AG04450 (cell line): ENCODE results near the gene CAND2. TPM values are rescaled to one million over a fixed set of nuclear protein-coding genes. Genes with fewer than 3 reads are reported as not detected.

ENCODE experiments used
- CTCF ChIA-PET: fragments of 300-600, 350-600 bp; formaldehyde crosslinking; extraction: SDS; loops from one replicate; lab custom pipeline; 2022; ENCODE audit warnings: antibody characterized with exemption, inconsistent platforms; lab: Charles Lee
- POLR2A ChIA-PET: fragments of 350-600 bp; formaldehyde crosslinking; extraction: SDS; loops from one replicate; lab custom pipeline; 2021; ENCODE audit warnings: antibody characterized with exemption, inconsistent platforms; lab: Yijun Ruan, JAX
- DNase-seq: peaks from one replicate; pipeline ENCODE4 v3.0.0-alpha.2; 2011; ENCODE audit warnings: low read depth, low spot score
- H3K27ac ChIP-seq: one replicate; pipeline ENCODE4 v1.5.1; 2012; ENCODE audit warnings: low read depth, low read length, control low read depth
- H3K27me3 ChIP-seq: one replicate; pipeline ENCODE4 v1.6.0; 2012; ENCODE audit warnings: low read length; ENCODE audit not compliant: control insufficient read depth, insufficient read depth
- H3K4me3 ChIP-seq: 2 replicates; pipeline ENCODE4 v1.5.1; 2011; ENCODE audit warnings: mild to moderate bottlenecking, low read depth, low read length, control low read depth
- H3K9me3 ChIP-seq: 2 replicates; pipeline ENCODE4 v1.5.1; 2012; ENCODE audit warnings: low read length; ENCODE audit not compliant: control insufficient read depth, insufficient read depth
- CTCF ChIP-seq: IDR thresholded peaks from 2 replicates; pipeline ENCODE4 v1.5.1; 2011; ENCODE audit warnings: low read depth, low read length, control low read depth, inconsistent platforms
- polyA plus RNA-seq: library from polyadenylated mRNA; depleted of rRNA; stranded (reverse); fragments of >200 nt; gene quantifications from 2 replicates; pipeline ENCODE4 v1.2.3, GENCODE V29; 2011

CAND2 gene
- polyA plus RNA-seq, 1 experiment = 5.8 TPM

- ChIA-PET POLR2A (interaction anchor here (4.1 kb wide), 1 partner anchor 11 kb away, joined by 16 read pairs; the partner anchor contains the start of gene RPL32), CTCF (interaction anchor here (0.9 to 2.0 kb wide), 3 partner anchors 9 to 79 kb away, joined by 4 to 8 read pairs (median 4); partner anchors contain the start of gene RPL32)
- no peaks in the 10 kb centered on the region for H3K27me3 ChIP-seq
- no peaks in the 10 kb centered on the region for H3K9me3 ChIP-seq
- TF ChIP-seq CTCF = peak; percentile 34; the same call in 1 of the 2 replicates
- DNase-seq = no peak
- H3K27ac ChIP-seq = no peak overlapping the region
- H3K4me3 ChIP-seq = no peak overlapping the region
These were observed 34.3 kb downstream of the CAND2 start for GRCh38 chr3:12830785-12831156.

- no peak overlapping the region for H3K4me3 ChIP-seq
- POLR2A ChIA-PET = interaction anchor here (2.4 to 4.1 kb wide), 2 partner anchors 10 to 21 kb away, joined by 8 to 16 read pairs; partner anchors contain the start of gene RPL32
- no peak for DNase-seq
- H3K27me3 ChIP-seq = no peaks in the 10 kb centered on the region
- no peaks in the 10 kb centered on the region for H3K9me3 ChIP-seq
- no peak for TF ChIP-seq CTCF
- no peak overlapping the region for H3K27ac ChIP-seq
- CTCF ChIA-PET = interaction anchor here (1.6 to 2.7 kb wide), 4 partner anchors 8 to 61 kb away, joined by 4 to 12 read pairs (median 6); partner anchors contain the start of gene RPL32
These were observed 34.9 kb downstream of the CAND2 start for GRCh38 chr3:12831301-12831866.

GRCh38 chr3:12832350-12833221, 36.1 kb downstream of the CAND2 start:
- ChIA-PET POLR2A (interaction anchor here (0.6 to 4.1 kb wide), 3 partner anchors 9 to 103 kb away, joined by 3 to 16 read pairs (median 8); partner anchors contain the start of gene RPL32), CTCF (interaction anchor here (0.6 to 2.7 kb wide), 4 partner anchors 9 to 470 kb away, joined by 3 to 12 read pairs (median 4); partner anchors contain the start of gene RPL32)
- no peak for TF ChIP-seq CTCF
- H3K27ac ChIP-seq = no peak overlapping the region
- H3K9me3 ChIP-seq = no peaks in the 10 kb centered on the region
- no peaks in the 10 kb centered on the region for H3K27me3 ChIP-seq
- DNase-seq = no peak
- H3K4me3 ChIP-seq = no peak overlapping the region

GRCh38 chr3:12833222-12834161, 37.0 kb downstream of the CAND2 start:
- POLR2A ChIA-PET = interaction anchor here (0.6 to 4.1 kb wide), 3 partner anchors 8 to 104 kb away, joined by 3 to 16 read pairs (median 8); partner anchors contain the start of gene RPL32
- CTCF ChIA-PET = interaction anchor here (1.8 to 2.7 kb wide), 2 partner anchors 8 to 58 kb away, joined by 5 to 12 read pairs; partner anchors contain the start of gene RPL32
- no peaks in the 10 kb centered on the region for H3K27me3 ChIP-seq
- no peak for TF ChIP-seq CTCF
- H3K27ac ChIP-seq = no peak overlapping the region
- no peak for DNase-seq
- H3K4me3 ChIP-seq = no peak overlapping the region
- H3K9me3 ChIP-seq = no peaks in the 10 kb centered on the region
